ENCODE data around the gene IGFN1. TPM values are rescaled to one million over a fixed set of nuclear protein-coding genes. Genes with fewer than 3 reads are reported as not detected.
"Not testable (repeated sequence)": the region's sequence is repeated elsewhere in the genome, so short reads cannot be mapped to it uniquely, and the experiment has no call there.

Gene IGFN1
- total and polyA plus RNA-seq, 2 experiments from 2014 or later, result not detected

- H3K27ac ChIP-seq (ENCODE audit: low read depth); H3K27ac Mint-ChIP-seq; H3K36me3 ChIP-seq (ENCODE audit: insufficient read depth); H3K4me1 Mint-ChIP-seq; H3K27me3 Mint-ChIP-seq (ENCODE audit: insufficient read depth, low read depth, poor library complexity); H3K9me2 ChIP-seq (ENCODE audit: insufficient read depth); H3F3A ChIP-seq (replicated peaks; ENCODE audit: low read depth); H3K4me1 ChIP-seq (ENCODE audit: insufficient read depth); ATAC-seq; H3K36me3 Mint-ChIP-seq (ENCODE audit: low read depth); H2AFZ ChIP-seq; DNase-seq (ENCODE audit: low spot score); H3K27me3 ChIP-seq (ENCODE audit: insufficient read depth); H3K4me2 ChIP-seq; H3K79me2 ChIP-seq (replicated peaks; ENCODE audit: insufficient read depth); H3K4me3 ChIP-seq; H4K20me1 ChIP-seq (replicated peaks; ENCODE audit: insufficient read depth); H3K9me3 Mint-ChIP-seq; H3K4me3 Mint-ChIP-seq: not testable (repeated sequence)
Measured at GRCh38 chr1:201163036-201163435, 27.6 kb upstream of the IGFN1 start.

- Mint-ChIP-seq H3K4me3 (no peak overlapping the region), H3K27me3 (ENCODE audit: insufficient read depth, low read depth, poor library complexity) (no peaks in the 10 kb centered on the region), H3K4me1 (no peaks in the 10 kb centered on the region), H3K9me3 (no peaks in the 10 kb centered on the region), H3K27ac (no peak overlapping the region), H3K36me3 (ENCODE audit: low read depth) (no peaks in the 10 kb centered on the region)
- no peaks in the 10 kb centered on the region for H3F3A ChIP-seq (replicated peaks; ENCODE audit: low read depth)
- no peak overlapping the region for H3K4me2 ChIP-seq
- H3K27me3 ChIP-seq (ENCODE audit: insufficient read depth), result no peaks in the 10 kb centered on the region
- TF ChIP-seq EZH2 (IDR thresholded peaks at IDR 0.05; ENCODE audit: low read depth, unreplicated experiment), result no peak
- DNase-seq (ENCODE audit: low spot score), result no peak
- ATAC-seq, result no peak
- no peaks in the 10 kb centered on the region for H3K9me2 ChIP-seq (ENCODE audit: insufficient read depth)
- no peak overlapping the region for H3K4me3 ChIP-seq
- H3K36me3 ChIP-seq (ENCODE audit: insufficient read depth), result no peaks in the 10 kb centered on the region
- no peaks in the 10 kb centered on the region for H4K20me1 ChIP-seq (replicated peaks; ENCODE audit: insufficient read depth)
- no peak overlapping the region for H2AFZ ChIP-seq
- no peaks in the 10 kb centered on the region for H3K4me1 ChIP-seq (ENCODE audit: insufficient read depth)
- no peak overlapping the region for H3K27ac ChIP-seq (ENCODE audit: low read depth)
- no peaks in the 10 kb centered on the region for H3K79me2 ChIP-seq (replicated peaks; ENCODE audit: insufficient read depth)
Measured at GRCh38 chr1:201163707-201164106, 26.9 kb upstream of the IGFN1 start.

- no peaks in the 10 kb centered on the region for H3K27me3 ChIP-seq (ENCODE audit: insufficient read depth)
- Mint-ChIP-seq H3K4me3 (no peak overlapping the region), H3K9me3 (no peaks in the 10 kb centered on the region), H3K27ac (no peak overlapping the region), H3K27me3 (ENCODE audit: insufficient read depth, low read depth, poor library complexity) (no peaks in the 10 kb centered on the region), H3K4me1 (no peaks in the 10 kb centered on the region), H3K36me3 (ENCODE audit: low read depth) (no peaks in the 10 kb centered on the region)
- H3K4me3 ChIP-seq, result no peak overlapping the region
- H2AFZ ChIP-seq, result no peak overlapping the region
- H3K4me1 ChIP-seq (ENCODE audit: insufficient read depth), result no peaks in the 10 kb centered on the region
- no peaks in the 10 kb centered on the region for H3K36me3 ChIP-seq (ENCODE audit: insufficient read depth)
- no peak for ATAC-seq
- no peaks in the 10 kb centered on the region for H4K20me1 ChIP-seq (replicated peaks; ENCODE audit: insufficient read depth)
- H3K9me2 ChIP-seq (ENCODE audit: insufficient read depth), result no peaks in the 10 kb centered on the region
- H3F3A ChIP-seq (replicated peaks; ENCODE audit: low read depth), result no peaks in the 10 kb centered on the region
- no peak for DNase-seq (ENCODE audit: low spot score)
- no peaks in the 10 kb centered on the region for H3K79me2 ChIP-seq (replicated peaks; ENCODE audit: insufficient read depth)
- no peak overlapping the region for H3K27ac ChIP-seq (ENCODE audit: low read depth)
- no peak overlapping the region for H3K4me2 ChIP-seq
- TF ChIP-seq EZH2 (IDR thresholded peaks at IDR 0.05; ENCODE audit: low read depth, unreplicated experiment) (no peak), CTCF (conservative IDR thresholded peaks at IDR 0.05; ENCODE audit: low read depth in 2 of 2) (no peak), REST (IDR thresholded peaks at IDR 0.05; ENCODE audit: unreplicated experiment) (no peak), NANOG (IDR thresholded peaks at IDR 0.05; ENCODE audit: borderline replicate concordance) (no peak), ETS1 (IDR thresholded peaks at IDR 0.05) (no peak), ZNF331 (CRISPR knock-in tag; IDR thresholded peaks at IDR 0.05; ENCODE audit: low read depth) (no peak), POLR2AphosphoS5 (IDR thresholded peaks at IDR 0.05; ENCODE audit: low read depth) (no peak), CREB1 (CRISPR knock-in tag; IDR thresholded peaks at IDR 0.05; ENCODE audit: low read depth) (no peak), EZH2phosphoT487 (IDR thresholded peaks at IDR 0.05; ENCODE audit: unreplicated experiment) (no peak), JUNB (IDR thresholded peaks at IDR 0.05; ENCODE audit: unreplicated experiment) (no peak), ZNF114 (CRISPR knock-in tag; IDR thresholded peaks at IDR 0.05) (no peak)
Measured at GRCh38 chr1:201164645-201165044, 26.0 kb upstream of the IGFN1 start.
